H1 (cell line): ENCODE data around the gene ATP8B3. TPM values are rescaled to one million over a fixed set of nuclear protein-coding genes. Genes with fewer than 3 reads are reported as not detected.

Experiments used
- CTCF ChIA-PET: fragments of 300-600 bp; sonication (Branson Sonifier 250); formaldehyde crosslinking; loops from one replicate; lab custom pipeline; 2021; ENCODE audit not compliant: partially characterized antibody; lab: Charles Lee
- POLR2A ChIA-PET: fragments of 300-600 bp; sonication (Branson Sonifier 250); formaldehyde crosslinking; loops from one replicate; lab custom pipeline; 2021; ENCODE audit warnings: inconsistent platforms; ENCODE audit not compliant: partially characterized antibody; lab: Charles Lee
- DNase-seq, 2 experiments: peaks; one replicate each; pipeline versions ENCODE4 v3.0.0 to v3.0.0-alpha.2; 2010 to 2022; ENCODE audit warnings: low spot score in 2 of 2, low read depth in 1 of 2, mixed read lengths in 1 of 2
- FAIRE-seq: peaks from 2 replicates; lab custom pipeline; 2011; peaks lifted over from hg19 to GRCh38; lab: Jason Lieb, UNC
- H2AFZ ChIP-seq: 2 replicates; pipeline ENCODE4 v1.8.1; 2012; ENCODE audit warnings: low read length, inconsistent platforms
- H2AK5ac ChIP-seq: 2 replicates; pipeline ENCODE4 v1.6.1; 2013; ENCODE audit warnings: low read depth, low read length
- H2BK120ac ChIP-seq: replicated peaks from 2 replicates; pipeline ENCODE3; 2013; ENCODE audit warnings: low read depth, low read length, inconsistent platforms
- H2BK12ac ChIP-seq: 2 replicates; pipeline ENCODE4 v1.6.1; 2013; ENCODE audit warnings: low read depth, low read length
- H2BK15ac ChIP-seq: 2 replicates; pipeline ENCODE4 v1.6.1; 2013; ENCODE audit warnings: low read length
- H2BK20ac ChIP-seq: 2 replicates; pipeline ENCODE4 v1.6.1; 2013; ENCODE audit warnings: low read length
- H2BK5ac ChIP-seq: 2 replicates; pipeline ENCODE4 v1.6.1; 2013; ENCODE audit warnings: low read depth, low read length
- H3K14ac ChIP-seq: 2 replicates; pipeline ENCODE4 v1.6.1; 2013; ENCODE audit warnings: inconsistent platforms; ENCODE audit not compliant: insufficient read length
- H3K18ac ChIP-seq: 2 replicates; pipeline ENCODE4 v1.6.1; 2013; ENCODE audit warnings: low read length; ENCODE audit errors: extremely low read depth
- H3K23ac ChIP-seq: 2 replicates; pipeline ENCODE4 v1.6.1; 2013; ENCODE audit warnings: inconsistent platforms; ENCODE audit not compliant: insufficient read length
- H3K23me2 ChIP-seq: 2 replicates; pipeline ENCODE4 v1.6.1; 2013; ENCODE audit warnings: low read depth, low read length
- H3K27ac ChIP-seq: 2 replicates; pipeline ENCODE4 v1.6.1; 2011; ENCODE audit warnings: low read depth, low read length, inconsistent platforms
- H3K27me3 ChIP-seq, 4 experiments: replicated peaks in 1 of 4; 1 replicate in 1 of 4; 2 replicates in 3 of 4; pipeline versions ENCODE4 v1.6.1 to v1.8.1; 2011 to 2013; ENCODE audit warnings: low read length in 3 of 4, mild to moderate bottlenecking in 3 of 4, inconsistent platforms in 2 of 4, mixed read lengths in 2 of 4, moderate library complexity in 1 of 4; ENCODE audit not compliant: control insufficient read depth in 3 of 4, insufficient read depth in 3 of 4; ENCODE audit errors: extremely low read depth in 1 of 4
- H3K36me3 ChIP-seq, 4 experiments: 2 replicates each; pipeline versions ENCODE4 v1.6.1 to v1.8.1; 2011 to 2013; ENCODE audit warnings: mild to moderate bottlenecking in 4 of 4, low read length in 3 of 4, moderate library complexity in 2 of 4, control low read depth in 1 of 4, inconsistent platforms in 1 of 4; ENCODE audit not compliant: insufficient read depth in 4 of 4, control insufficient read depth in 2 of 4
- H3K4ac ChIP-seq: replicated peaks from 2 replicates; pipeline ENCODE3; 2013; ENCODE audit warnings: low read length, low read depth, mixed read lengths, inconsistent platforms; ENCODE audit not compliant: insufficient read length
- H3K4me1 ChIP-seq, 4 experiments: replicated peaks in 1 of 4; 1 replicate in 1 of 4; 2 replicates in 3 of 4; pipeline versions ENCODE4 v1.6.1 to v1.8.1; 2011 to 2013; ENCODE audit warnings: low read length in 3 of 4, inconsistent platforms in 2 of 4, mixed read lengths in 1 of 4; ENCODE audit not compliant: insufficient read depth in 4 of 4, control insufficient read depth in 3 of 4
- H3K4me2 ChIP-seq, 2 experiments: 2 replicates each; pipeline versions ENCODE4 v1.6.1 to v1.8.1; 2011 to 2013; ENCODE audit warnings: low read depth in 2 of 2, low read length in 2 of 2, control low read depth in 1 of 2, inconsistent platforms in 1 of 2, mild to moderate bottlenecking in 1 of 2; ENCODE audit not compliant: insufficient read depth in 1 of 2
- H3K4me3 ChIP-seq, 4 experiments: fragments of 200-600, 300-600 bp in 1 of 4; sonication (generic), shearing (Covaris generic), sonication (Bioruptor Twin) in 1 of 4; 2 replicates each; pipeline versions ENCODE4 v1.5.1 to v1.8.1; 2011 to 2016; ENCODE audit warnings: low read length in 4 of 4, low read depth in 3 of 4, control low read depth in 2 of 4, inconsistent platforms in 2 of 4, mild to moderate bottlenecking in 2 of 4, mixed read lengths in 1 of 4, moderate library complexity in 1 of 4; ENCODE audit not compliant: insufficient read depth in 2 of 4; ENCODE audit errors: extremely low read depth in 1 of 4
- H3K56ac ChIP-seq: replicated peaks from 2 replicates; pipeline ENCODE3; 2013; ENCODE audit warnings: low read depth, mild to moderate bottlenecking, mixed read lengths, low read length, inconsistent platforms; ENCODE audit not compliant: insufficient read length
- H3K79me1 ChIP-seq: 2 replicates; pipeline ENCODE4 v1.6.1; 2013; ENCODE audit warnings: low read depth, low read length, control low read depth
- H3K79me2 ChIP-seq, 2 experiments: 2 replicates each; pipeline versions ENCODE4 v1.6.1 to v1.8.1; 2012 to 2013; ENCODE audit warnings: low read length in 2 of 2, mild to moderate bottlenecking in 2 of 2, inconsistent platforms in 1 of 2; ENCODE audit not compliant: insufficient read depth in 2 of 2, control insufficient read depth in 1 of 2
- H3K9ac ChIP-seq, 4 experiments: replicated peaks in 1 of 4; 1 replicate in 1 of 4; 2 replicates in 3 of 4; pipeline versions ENCODE4 v1.6.1 to v1.8.1; 2011 to 2013; ENCODE audit warnings: low read depth in 3 of 4, low read length in 3 of 4, control low read depth in 2 of 4, mild to moderate bottlenecking in 2 of 4, moderate library complexity in 2 of 4, inconsistent platforms in 1 of 4; ENCODE audit errors: extremely low read depth in 1 of 4
- H3K9me3 ChIP-seq, 2 experiments: 2 replicates each; pipeline versions ENCODE4 v1.6.1 to v1.8.1; 2012 to 2013; ENCODE audit warnings: mild to moderate bottlenecking in 2 of 2, moderate library complexity in 2 of 2, control low read depth in 1 of 2, inconsistent platforms in 1 of 2, low read depth in 1 of 2, low read length in 1 of 2, mixed read lengths in 1 of 2; ENCODE audit not compliant: insufficient read depth in 2 of 2
- H4K20me1 ChIP-seq, 2 experiments: replicated peaks in 1 of 2; 2 replicates each; pipeline versions ENCODE3 to v1.8.1; 2011 to 2013; ENCODE audit warnings: inconsistent platforms in 2 of 2, low read length in 2 of 2, mild to moderate bottlenecking in 1 of 2; ENCODE audit not compliant: insufficient read depth in 2 of 2, control insufficient read depth in 1 of 2
- H4K5ac ChIP-seq: 2 replicates; pipeline ENCODE4 v1.6.1; 2013; ENCODE audit warnings: low read length, low read depth, mixed read lengths, inconsistent platforms; ENCODE audit not compliant: insufficient read length
- H4K8ac ChIP-seq: 2 replicates; pipeline ENCODE4 v1.8.0; 2013; ENCODE audit warnings: mild to moderate bottlenecking, moderate library complexity, low read length, inconsistent platforms; ENCODE audit not compliant: insufficient read depth; ENCODE audit errors: extremely low read depth
- H4K91ac ChIP-seq: replicated peaks from 2 replicates; pipeline ENCODE3; 2013; ENCODE audit warnings: low read length, mixed read lengths, inconsistent platforms; ENCODE audit not compliant: insufficient read length
- CTBP2 ChIP-seq: IDR thresholded peaks from 2 replicates; pipeline ENCODE4 v1.7.0; 2011; ENCODE audit warnings: borderline replicate concordance, mild to moderate bottlenecking, moderate library complexity, mixed read lengths, low read length; ENCODE audit not compliant: insufficient read depth, insufficient read length
- HDAC6 ChIP-seq: IDR thresholded peaks from one replicate; pipeline ENCODE4 v1.7.1; 2012; ENCODE audit warnings: low read depth, mild to moderate bottlenecking, inconsistent platforms, low read length, moderate library complexity
- KDM4A ChIP-seq: IDR thresholded peaks from one replicate; pipeline ENCODE4 v1.7.1; 2012; ENCODE audit warnings: low read depth, mild to moderate bottlenecking, moderate library complexity, low read length, inconsistent platforms; ENCODE audit not compliant: severe bottlenecking
- RFX5 ChIP-seq: IDR thresholded peaks from 2 replicates; pipeline ENCODE4 v1.6.1; 2011; ENCODE audit warnings: low read depth, low read length, improper control_type of control experiment, borderline replicate concordance
- SAP30 ChIP-seq: fragments of 300-600 bp; sonication (generic); IDR thresholded peaks from 2 replicates; pipeline ENCODE4 v1.7.1; 2012; ENCODE audit warnings: low read length, moderate library complexity, mild to moderate bottlenecking, inconsistent platforms; ENCODE audit not compliant: insufficient read depth, insufficient replicate concordance
- TAF1 ChIP-seq: IDR thresholded peaks from 2 replicates; pipeline ENCODE4 v1.6.1; 2011; ENCODE audit warnings: mild to moderate bottlenecking, low read depth, low read length
- WGBS, 2 experiments: shearing (Covaris generic) in 1 of 2; methylation state at CpG; one replicate each; pipeline versions ENCODE4 v1.1.6 to v1.1.7; 2013 to 2015; ENCODE audit warnings: low lambda C conversion rate in 2 of 2, mixed read lengths in 2 of 2, inconsistent platforms in 1 of 2, low coverage in 1 of 2, missing lambda C conversion rate in 1 of 2; ENCODE audit not compliant: insufficient replicate concordance in 2 of 2, insufficient coverage in 1 of 2, insufficient read length in 1 of 2; ENCODE audit errors: extremely low coverage in 1 of 2, missing lambda C conversion rate in 1 of 2; 5-methylcytosine and 5-hydroxymethylcytosine counted together
- polyA plus RNA-seq, 7 experiments: library from polyadenylated mRNA; depleted of rRNA in 3 of 7; stranded (reverse) in 5 of 7; unstranded in 2 of 7; fragments of >200 nt in 5 of 7; fragments of 200-250 nt in 2 of 7; gene quantifications; 1 replicate in 5 of 7; 2 replicates in 1 of 7; 4 replicates in 1 of 7; pipeline versions ENCODE4 v1.2.1 to v1.2.3, GENCODE V29; 2011 to 2013; ENCODE audit warnings: missing spikeins in 2 of 7, mixed read lengths in 2 of 7
- total RNA-seq: library from RNA; stranded (reverse); fragmentation: NEBNext Ultra II Directional; extraction: Animal tissue kit (Norgen Biotek cat#: 25700); gene quantifications from 2 replicates; pipeline ENCODE4 v1.2.1, GENCODE V29; 2021

ATP8B3 gene
- total and polyA plus RNA-seq, 2 of the 8 experiments (the other 6 are each of a cell fraction or from before 2014, with no cell fraction given): 4.1 to 9.3 TPM

- H4K91ac ChIP-seq: no peak overlapping the region
- ChIA-PET POLR2A (interaction anchor here (0.7 to 4.4 kb wide), 2 partner anchors 19 to 52 kb away, joined by 3 to 14 read pairs; no protein-coding TSS in a partner anchor), CTCF (interaction anchor here (0.7 to 4.9 kb wide), 20 partner anchors 10 to 135 kb away, joined by 3 to 97 read pairs (median 5); no protein-coding TSS in a partner anchor)
- H3K23ac ChIP-seq: no peak overlapping the region
- no peak overlapping the region for H3K9ac ChIP-seq
- H3K9me3 ChIP-seq: peaks cover 7 to 9% of the 10 kb centered on the region in 2 experiments; a peak in 3 of 4 replicates
- H4K8ac ChIP-seq: no peak overlapping the region; the same call in 1 of the 2 replicates
- H2BK20ac ChIP-seq: no peak overlapping the region; the same call in 1 of the 2 replicates
- H3K36me3 ChIP-seq: peaks cover 0 to 6% (median 0%) of the 10 kb centered on the region in 4 experiments; a peak in 1 of 8 replicates
- H3K27me3 ChIP-seq: peaks cover 63 to 81% (median 75%) of the 10 kb centered on the region in 4 experiments
- H3K79me2 ChIP-seq: no peaks in the 10 kb centered on the region
- H3K4ac ChIP-seq: no peak overlapping the region
- no peak overlapping the region for H2AFZ ChIP-seq
- no peak overlapping the region for H3K14ac ChIP-seq
- peak overlapping the region; percentile 55; the same call in 1 of the 2 replicates for H2BK15ac ChIP-seq
- H3K27ac ChIP-seq: no peak overlapping the region
- H4K20me1 ChIP-seq: peaks cover 3 to 21% of the 10 kb centered on the region in 2 experiments
- H3K79me1 ChIP-seq: no peaks in the 10 kb centered on the region
- 26% methylated on average over 9 of the region's 10 CpGs; no CpG with 5 or more reads in 1 of the 2 experiments for WGBS, 2 experiments
- H3K4me3 ChIP-seq: no peak overlapping the region
- H2BK5ac ChIP-seq: no peak overlapping the region
- no peak overlapping the region for H4K5ac ChIP-seq
- peaks cover 0 to 20% (median 8%) of the 10 kb centered on the region in 4 experiments; a peak in 6 of 7 replicates for H3K4me1 ChIP-seq
- no peak overlapping the region; the same call in 1 of the 2 replicates for H3K18ac ChIP-seq
- peak overlapping the region; percentile 87; the same call in 1 of the 2 replicates for H2BK12ac ChIP-seq
- H2BK120ac ChIP-seq: no peak overlapping the region
- DNase-seq (peak in 1 of 2 experiments; percentile 50), FAIRE-seq (no peak)
- peak overlapping the region; percentile 20; the same call in 1 of the 2 replicates for H2AK5ac ChIP-seq
- TF ChIP-seq TAF1: no peak
- no peak for TF ChIP-seq KDM4A
- no peak for TF ChIP-seq RFX5
- no peak for TF ChIP-seq CTBP2
- TF ChIP-seq HDAC6: no peak
- TF ChIP-seq SAP30: no peak
- H3K23me2 ChIP-seq: peaks cover 9% of the 10 kb centered on the region; the same call in 1 of the 2 replicates
- H3K4me2 ChIP-seq: peak overlapping the region in 1 of 2 experiments; percentile 7; a peak in 3 of 4 replicates
- H3K56ac ChIP-seq: no peak overlapping the region
Measured at GRCh38 chr19:1766800-1767352, 45.2 kb downstream of the ATP8B3 start.
